GM23248 (cell line): Measurements from ENCODE around the gene CPA5.

ENCODE experiments used
- EZH2 ChIP-seq: fragments of 200-600 bp; sonication (generic); IDR thresholded peaks from 2 replicates; pipeline ENCODE4 v1.6.1; 2018; ENCODE audit warnings: antibody characterized with exemption, mild to moderate bottlenecking; ENCODE audit not compliant: insufficient read depth, poor library complexity, severe bottlenecking
- EZH2phosphoT487 ChIP-seq: fragments of 200-600 bp; sonication (generic); IDR thresholded peaks from 2 replicates; pipeline ENCODE4 v1.6.1; 2018; ENCODE audit warnings: antibody characterized with exemption, moderate library complexity, mild to moderate bottlenecking, low read depth; ENCODE audit not compliant: insufficient read depth

DNA sequence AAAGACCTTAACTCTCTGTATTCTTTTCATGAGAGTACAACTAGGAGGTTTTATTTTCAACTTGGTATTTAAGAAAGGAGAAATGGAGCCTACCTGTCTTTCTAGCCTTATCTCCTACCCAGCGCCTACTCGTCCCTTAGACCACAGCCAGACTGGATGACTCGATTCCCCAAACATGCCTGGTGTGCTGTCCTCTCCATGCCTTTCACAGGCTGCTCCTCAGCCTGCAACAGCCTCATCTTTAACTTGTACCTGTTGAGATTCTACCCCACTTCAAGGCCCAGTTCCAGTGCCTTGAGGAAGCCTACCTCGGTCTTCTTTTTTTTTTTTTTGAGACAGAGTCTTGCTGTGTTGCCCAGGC, 65.1 kb downstream of the CPA5 start:
- TF ChIP-seq EZH2, result no peak
- TF ChIP-seq EZH2phosphoT487, result no peak
